GM19452 (cell line): ENCODE data around the gene CAMTA1.

ENCODE experiments used
- ATAC-seq: cut with Tn5 transposase; IDR thresholded peaks from one replicate; pipeline ENCODE4 v1.9.1; 2021; ENCODE audit not compliant: unreplicated experiment

Gene CAMTA1

DNA sequence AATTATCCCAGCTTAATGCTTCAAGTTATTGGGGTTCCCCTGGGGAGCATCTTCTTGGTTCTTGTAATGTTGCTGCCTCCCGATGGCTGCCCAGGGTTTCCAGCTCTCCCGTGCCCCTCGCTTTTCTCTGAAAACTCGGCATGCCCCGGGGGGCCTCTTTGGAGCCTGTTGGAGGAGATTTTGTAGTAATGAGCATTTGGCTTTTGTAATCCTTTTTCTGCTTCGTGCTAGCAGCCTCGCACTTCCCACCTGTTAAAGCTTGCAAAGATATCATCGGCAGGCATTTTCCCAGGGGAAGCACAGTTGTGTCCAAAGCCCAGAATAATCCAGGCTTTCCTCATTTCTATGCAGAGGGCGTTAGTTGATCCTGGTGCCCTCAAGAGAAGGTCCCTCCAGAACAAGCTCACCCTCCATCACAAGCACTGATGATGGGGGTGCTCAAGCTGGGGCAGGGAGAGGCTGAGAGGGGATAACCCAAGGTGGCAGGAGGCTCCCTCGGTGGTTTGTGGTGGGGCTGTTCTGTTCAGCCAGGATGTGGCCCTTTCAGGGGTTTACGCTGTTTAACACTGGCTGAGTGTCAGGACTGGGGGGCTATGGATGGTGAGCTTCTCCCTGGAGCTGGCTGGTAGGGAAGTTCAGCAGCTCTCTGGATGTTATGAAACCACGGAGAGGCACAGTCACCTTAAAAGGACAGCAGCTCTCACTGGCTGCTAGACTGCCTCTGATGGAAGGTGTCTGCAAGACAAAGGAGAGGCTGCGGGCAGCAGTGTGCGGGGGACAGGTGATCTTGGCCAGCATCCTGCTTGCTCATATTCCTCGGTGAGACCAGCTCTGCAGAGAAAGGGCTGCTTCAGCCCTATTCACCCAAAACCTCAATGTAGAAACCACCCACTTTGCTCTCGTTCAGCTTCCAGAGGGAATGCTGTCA, 508.7 kb downstream of the CAMTA1 start:
- ATAC-seq = no peak

DNA sequence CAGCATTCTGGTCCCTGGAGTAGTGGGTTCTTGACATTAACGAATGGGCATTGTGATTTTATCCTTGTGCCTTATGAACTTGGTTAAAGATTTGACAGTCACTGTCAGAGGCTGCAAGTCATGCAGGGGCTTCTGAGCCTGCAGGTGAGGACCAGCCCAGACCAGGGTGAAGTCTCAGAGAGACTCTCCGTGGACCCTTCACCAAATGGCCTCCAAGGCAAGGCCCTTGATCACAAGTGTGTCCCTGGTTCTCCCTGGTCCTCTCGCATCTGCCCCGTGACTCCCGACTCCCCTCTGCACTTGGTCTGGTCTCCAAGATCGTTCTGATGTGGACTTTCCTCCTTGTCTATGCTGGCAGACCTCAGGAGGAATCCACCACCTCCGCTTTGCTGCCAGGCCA, 509.4 kb downstream of the CAMTA1 start:
- ATAC-seq = no peak

DNA sequence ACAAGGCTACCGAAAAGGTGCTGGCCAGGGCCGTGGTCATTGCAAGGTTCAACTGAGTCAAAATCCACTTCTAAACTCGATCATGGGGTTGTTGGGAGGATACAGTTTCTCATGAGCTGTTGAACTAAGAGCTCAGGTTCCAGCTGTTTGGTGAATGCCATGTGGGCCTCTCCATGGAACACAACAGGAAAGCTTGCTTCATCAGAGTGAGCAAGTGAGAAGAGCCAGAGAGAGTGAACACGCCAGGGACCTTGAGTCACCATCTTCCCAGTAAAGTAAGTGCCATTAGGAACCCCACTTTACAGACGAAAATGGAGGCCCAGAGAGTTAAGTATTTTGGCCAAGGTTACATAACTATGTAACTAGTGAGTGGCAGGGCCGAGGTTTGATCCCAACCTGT, 510.7 kb downstream of the CAMTA1 start:
- ATAC-seq = no peak

DNA sequence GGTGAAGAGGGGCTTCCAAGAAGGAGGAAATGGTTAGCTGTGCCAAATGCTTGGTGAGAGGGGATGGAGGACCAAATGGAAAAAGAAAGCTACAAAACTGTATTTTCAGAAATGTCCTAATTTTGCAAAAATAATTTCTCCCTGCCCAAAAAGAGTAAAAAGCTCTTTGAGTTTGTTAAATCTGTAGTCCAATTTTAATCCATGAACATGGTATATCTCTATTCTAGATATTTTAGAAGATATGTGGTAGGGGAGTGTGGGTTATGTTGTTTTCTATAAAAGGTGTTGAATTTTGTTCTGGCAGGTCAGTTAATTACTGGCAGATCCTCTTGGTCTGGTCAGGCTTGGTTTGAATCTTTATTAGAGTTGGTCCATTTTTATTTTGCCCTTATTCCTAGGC, 511.7 kb downstream of the CAMTA1 start:
- ATAC-seq = no peak

DNA sequence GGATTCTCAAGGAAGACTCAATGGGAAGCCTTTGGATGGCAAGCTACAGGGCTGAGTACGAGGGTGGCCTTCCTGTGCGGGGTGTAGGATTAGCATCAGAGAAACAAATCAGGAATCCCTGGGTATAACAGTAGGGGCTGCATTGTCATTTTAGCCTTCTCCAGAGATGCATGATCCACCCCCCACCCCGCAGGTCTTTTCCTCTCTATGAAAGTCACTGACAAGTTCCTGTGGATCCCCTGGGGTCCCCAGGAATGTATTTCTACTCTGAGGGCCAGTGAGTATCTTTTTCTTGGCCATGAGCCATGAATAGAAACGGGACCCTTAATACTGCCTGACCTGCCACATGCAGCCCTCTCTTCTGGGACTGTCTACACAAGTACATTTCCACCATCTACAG, 512.9 kb downstream of the CAMTA1 start:
- ATAC-seq = no peak

DNA sequence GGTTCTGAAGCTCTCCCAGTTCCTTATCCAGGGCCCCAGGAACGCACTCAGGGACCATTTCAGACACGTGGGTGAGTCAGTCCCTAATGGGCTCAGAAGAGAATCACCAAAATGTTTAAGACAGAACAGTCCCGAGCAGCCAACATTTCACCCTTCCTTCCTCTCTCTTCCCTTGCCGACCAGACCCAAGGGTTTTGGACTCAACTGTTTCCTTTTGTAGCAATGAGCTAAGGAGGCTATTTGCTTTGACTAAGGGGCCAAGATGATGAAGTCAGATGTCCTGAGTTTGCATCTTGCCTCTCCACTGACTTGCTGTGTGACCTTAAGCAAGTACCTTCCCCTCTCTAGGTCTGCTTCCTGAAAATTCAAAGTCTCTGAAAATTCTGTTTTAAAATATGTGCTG, 513.5 kb downstream of the CAMTA1 start:
- no peak for ATAC-seq

DNA sequence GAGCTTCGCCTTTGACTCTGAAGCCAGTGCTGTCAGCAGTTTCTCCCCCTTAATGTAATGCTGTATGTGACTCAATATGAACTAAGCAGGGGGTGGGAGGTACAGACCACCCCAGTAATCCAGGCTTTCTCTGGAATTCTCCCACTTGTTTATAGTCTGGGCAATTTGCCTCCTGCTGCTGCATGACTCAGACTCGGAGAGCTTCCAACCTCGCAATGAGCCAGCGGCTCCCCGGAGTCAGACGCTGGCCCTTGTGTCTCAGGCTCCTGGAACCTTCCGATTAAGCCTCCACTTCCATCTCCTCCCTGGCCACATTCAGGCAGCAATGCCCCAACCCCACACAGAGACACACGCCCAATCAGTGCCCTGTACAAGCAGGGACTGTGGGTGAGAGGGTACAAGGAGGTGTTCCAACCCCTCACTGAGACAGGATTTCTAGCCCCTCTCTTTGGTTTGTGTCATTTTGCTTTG, 514.1 kb downstream of the CAMTA1 start:
- no peak for ATAC-seq

DNA sequence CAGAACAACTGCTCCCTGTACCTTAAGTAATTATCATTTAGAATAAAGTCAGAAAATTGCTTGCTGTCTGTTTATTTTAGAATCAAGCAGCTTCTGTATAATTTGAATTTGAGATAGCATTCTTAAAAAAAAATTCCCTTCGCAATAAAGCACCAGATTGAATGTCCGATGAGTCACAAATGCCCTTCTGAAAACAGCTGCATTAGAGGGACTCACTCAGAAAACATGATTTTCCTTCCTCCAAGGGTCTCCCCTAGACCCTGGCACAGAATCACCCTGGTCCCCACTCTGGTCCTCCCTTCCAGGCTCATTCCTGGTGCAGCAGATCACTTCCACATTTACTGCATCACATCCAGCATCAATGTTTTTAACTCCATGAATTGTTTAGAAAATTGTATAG, 514.7 kb downstream of the CAMTA1 start:
- ATAC-seq = no peak

DNA sequence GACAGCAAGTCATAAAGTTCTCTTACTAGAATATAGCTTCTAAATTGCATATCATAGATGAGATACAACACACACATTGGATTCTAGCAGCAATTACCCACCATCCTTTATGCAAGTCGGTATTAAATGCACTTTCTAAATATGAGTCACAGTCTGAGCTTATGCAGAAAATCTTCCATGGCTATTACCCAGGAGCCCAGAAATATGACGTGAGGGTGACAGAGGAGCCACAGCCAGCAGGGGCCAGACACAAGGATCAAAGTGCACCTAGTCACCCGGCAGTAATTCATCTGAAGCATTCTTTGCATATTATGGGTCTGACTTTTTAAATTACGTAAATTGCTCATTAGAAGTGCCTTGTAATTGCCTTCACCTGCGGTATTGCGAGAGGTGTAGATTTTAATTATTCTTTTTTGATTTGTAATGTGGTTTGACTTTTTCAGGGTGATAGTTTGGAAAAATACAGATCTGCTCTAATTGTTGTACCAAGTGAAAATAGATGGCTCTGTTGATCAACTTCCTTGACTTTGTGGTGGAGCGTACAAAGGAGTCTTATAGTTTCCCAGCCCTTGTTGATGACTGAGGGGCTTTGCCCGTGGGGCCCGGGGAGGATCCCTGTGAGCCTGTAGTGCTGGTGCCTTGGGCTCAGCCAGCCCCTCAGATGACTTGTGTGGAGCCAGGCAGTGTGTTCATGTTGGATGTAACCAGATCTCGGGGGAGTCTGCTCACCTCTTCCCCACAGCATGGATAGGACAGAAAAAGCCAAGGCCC, 515.8 kb downstream of the CAMTA1 start:
- no peak for ATAC-seq

DNA sequence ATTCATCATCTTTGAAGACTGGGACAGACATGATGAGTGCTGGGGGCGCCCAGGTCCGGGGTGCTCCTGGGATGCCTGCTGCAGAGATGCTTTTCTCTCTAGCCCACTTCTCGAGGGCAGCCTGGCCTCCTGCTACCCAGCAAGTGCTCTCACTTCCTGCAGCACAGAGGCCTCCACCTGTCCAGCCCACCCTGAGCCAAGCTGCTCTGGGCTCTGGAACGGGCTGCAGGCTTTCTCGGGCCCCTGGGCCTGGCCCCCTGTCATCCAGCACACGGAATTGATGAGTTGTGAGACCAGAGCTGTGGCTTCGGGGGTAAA, 516.4 kb downstream of the CAMTA1 start:
- no peak for ATAC-seq

DNA sequence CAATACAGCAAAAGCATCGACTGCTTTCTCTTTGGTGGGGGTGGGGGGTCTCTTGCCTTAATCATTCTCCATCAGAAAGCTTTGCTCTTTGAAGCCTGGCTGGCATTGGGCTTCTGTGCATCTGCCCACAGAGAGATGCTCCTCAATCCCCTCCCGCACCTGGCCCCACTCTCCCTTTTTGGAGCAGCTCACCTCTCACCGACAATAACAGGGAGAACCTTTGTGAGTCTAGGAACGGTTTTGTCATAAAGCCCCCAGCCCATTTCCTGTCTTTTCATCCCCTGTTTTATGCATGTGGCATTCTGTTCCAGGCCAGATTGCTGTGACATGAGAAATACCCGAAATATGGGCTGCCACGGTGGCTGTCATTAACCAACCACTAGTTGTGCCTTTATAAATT, 516.9 kb downstream of the CAMTA1 start:
- ATAC-seq = no peak

DNA sequence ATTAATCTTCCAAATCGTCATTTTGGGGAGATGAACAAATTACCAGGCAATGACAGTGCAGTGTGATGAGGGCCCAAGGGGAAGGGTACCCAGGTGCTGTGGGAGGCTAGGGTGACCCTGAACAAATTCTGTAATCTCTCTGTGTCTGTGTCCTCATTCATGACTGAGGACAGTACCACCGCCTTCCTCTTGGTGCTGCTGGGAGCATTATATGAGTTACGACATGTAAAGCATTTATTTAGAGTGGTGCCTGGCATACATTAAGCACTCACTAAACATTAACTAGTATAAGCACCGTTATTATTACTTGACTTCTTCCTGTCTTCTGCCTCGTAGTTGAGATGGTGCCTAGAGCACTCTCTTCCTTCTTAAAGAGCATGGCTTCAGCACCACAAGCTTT, 517.6 kb downstream of the CAMTA1 start:
- ATAC-seq = no peak

DNA sequence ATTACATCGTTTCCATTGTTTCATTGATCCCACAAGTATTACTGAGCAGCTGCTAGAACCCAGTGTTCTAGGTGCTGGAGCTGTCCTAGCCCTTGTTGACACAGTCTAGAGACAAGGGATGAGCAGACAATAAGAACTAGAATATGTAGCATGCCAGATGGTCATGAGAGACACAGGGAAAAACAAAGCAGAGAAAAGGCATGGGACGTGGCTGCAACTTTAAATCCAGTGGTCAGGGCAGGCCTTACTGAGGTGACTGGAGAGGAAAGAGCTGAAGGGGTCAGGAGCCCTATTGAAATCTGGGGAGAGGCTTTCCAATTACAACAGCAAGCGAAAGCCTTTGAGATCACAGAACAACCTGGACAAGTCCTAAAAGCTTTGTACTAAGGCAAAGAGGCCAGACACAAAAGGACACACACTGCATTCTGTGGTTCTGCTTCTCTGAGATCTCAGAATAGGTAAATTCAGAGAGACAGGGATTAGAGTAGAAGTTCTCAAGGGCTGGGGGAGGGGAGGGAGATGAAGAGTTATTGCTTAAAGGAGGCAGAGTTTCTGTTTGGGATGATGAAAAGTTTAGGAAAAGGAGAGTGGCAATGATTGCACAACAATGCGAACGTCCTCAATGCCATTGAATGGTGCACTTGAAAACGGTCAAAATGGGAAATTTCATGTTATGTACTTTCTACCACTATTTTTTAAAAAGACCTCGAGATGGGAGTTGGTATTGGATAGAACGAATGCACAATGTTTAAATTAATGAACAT, 518.5 kb downstream of the CAMTA1 start:
- no peak for ATAC-seq

DNA sequence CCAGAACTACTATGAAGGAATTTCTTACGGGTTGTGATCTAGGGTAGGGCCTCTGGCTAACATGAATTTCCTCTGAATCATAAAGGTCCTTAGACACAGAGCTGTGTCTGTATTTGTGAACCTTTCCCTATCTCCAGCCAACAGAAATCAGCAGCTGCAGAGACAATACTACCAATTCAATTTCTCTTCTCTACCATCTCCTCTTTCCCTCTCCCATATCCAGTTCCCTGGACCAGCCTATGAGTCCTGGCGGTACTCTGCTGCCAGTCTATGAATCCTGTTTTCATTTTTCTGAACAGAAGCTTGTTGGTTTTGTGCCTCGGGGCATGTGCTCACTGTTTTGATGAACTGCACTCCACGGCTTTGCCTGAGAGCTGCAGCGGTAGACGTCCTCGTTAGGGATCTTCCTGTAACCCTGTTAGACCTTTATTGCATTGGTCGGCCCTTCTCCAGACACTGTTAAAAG, 527.9 kb downstream of the CAMTA1 start:
- ATAC-seq = no peak

DNA sequence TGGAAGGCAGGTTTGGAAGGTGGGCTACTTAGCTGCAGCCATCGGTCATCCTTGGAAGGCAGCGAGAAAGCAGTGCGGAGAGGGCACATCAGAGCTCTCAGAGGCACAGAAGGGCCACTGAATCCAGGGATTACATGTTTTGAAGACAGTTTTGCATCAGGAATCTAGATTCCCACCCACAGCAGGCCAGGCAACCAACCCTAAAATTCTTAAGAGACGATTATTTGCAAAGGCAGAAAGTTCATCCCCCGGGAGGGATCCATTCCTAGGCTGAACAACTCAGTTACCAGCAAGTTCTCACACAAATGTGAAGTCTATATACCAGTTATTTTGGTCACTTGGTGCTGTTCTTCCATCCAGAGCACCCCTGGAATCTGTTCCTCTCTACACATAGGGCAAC, 528.6 kb downstream of the CAMTA1 start:
- no peak for ATAC-seq

DNA sequence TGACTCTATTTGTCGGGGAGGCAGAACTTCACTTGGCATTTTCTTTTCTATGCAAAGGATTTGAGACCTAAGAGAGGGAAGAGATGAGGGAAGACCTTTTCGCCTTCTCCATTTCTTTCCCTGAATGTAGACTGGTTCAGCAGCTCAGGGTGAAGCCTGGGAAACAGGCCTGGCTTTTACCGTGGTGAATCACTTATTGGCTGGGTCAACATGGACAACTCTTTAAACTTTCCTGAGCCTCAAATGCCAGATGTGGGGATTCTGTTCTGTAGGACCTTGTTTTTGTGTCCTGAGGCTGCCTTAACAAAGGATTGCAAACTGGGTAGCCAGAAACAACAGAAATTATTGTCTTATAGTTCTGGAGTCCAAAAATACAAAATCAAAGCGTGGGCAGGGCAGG, 530.1 kb downstream of the CAMTA1 start:
- ATAC-seq = no peak

DNA sequence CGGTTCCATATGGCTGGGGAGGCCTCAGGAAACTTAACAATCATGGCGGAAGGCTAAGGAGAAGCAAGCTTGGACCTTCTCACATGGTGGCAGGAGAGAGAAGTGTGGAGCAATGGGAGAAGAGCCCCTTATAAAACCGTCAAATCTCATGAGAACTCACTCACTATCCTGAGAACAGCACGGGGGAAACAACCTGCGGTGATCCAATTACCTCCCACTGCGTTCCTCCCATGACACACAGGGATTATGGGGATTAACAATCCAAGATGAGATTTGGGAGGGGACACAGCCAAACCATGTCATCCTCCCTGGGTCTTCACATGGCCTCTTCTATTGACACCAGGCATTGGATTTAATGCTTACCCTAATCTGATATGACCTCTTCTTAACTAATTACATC, 530.7 kb downstream of the CAMTA1 start:
- no peak for ATAC-seq

DNA sequence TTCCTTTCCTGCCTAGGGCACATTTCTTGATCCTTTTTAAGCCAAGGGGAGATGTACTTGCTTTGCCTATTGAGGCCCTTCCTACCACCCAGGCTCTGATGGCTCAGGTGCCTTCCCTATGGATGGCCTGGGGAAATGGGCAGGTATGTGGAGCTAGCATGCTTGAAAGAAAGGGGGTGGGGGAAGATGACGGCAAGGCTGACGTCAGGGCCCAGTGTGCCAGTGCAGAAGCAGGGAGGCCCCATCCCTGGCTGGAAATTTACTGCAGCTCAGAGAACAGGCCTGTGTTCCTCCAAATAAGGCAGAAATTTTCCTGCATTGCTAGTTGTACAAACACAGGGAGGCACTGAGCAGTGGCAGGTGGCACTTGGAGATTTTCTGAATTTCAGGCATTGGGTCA, 532.6 kb downstream of the CAMTA1 start:
- ATAC-seq = no peak

DNA sequence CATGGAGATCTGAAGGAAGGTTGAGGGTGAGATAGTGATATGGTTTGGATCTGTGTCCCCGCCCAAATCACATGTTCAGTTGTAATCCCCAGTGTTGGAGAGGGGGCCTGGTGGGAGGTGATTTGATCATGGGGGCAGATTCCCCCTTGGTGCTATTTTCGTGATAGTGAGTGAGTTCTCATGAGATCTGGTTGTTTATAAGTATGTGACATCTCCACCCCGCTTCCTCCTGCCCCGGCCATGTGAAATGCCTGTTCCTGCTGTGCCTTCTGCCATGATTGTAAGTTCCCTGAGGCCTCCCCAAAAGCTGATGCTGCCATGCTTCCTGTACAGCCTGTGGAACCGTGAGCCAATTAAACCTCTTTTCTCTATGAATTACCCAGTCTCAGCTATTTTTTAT, 533.9 kb downstream of the CAMTA1 start:
- no peak for ATAC-seq

DNA sequence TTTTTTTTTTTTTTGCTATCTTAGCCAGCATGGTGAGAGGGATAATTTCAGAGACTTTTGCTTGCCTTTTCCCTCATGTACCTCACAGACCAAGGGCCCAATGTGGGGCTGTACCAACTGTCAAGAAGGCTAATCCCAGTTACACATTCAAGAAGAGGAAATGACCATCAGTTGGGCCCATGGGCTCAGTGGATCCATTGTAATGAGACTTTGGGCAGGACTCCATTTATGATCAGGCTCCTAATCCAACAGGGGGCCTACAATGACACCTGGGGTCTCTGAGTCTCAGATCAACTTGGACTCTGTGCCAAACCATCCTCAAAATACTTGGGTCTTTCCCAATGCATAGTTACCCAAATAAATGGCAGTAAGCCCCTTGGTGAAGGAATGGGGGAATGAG, 535.4 kb downstream of the CAMTA1 start:
- ATAC-seq = no peak

DNA sequence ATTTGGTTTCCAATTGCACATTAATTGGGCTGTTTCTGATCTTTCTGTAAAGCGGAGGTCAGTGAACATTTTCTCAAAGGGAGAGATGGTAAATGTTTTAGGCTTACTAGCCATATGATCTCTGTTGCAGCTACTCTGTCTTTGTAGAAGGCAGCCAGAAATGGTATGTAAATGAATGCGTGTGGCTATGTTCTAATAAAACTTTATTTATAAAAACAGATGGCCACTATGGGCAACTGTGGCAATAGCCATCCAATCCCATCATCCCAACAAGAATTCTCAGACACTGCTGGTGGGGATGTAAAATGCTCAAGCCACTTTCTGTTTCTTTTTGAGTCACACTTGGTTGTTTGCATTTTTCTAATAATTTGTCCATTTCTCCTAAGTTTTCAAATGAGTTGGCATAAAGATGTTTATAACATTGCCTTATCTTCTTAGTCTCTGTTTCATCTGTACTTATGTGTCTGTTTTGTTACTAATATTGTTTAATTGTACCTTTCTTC, 537.1 kb downstream of the CAMTA1 start:
- ATAC-seq = no peak
